Fibroblast of lung (primary cell): ENCODE measurements around the gene LBHD1.

Experiments used
- EZH2 ChIP-seq: IDR thresholded peaks from 2 replicates; pipeline ENCODE4 v1.5.1; 2012; ENCODE audit warnings: low read length, control low read depth, mild to moderate bottlenecking; ENCODE audit errors: missing control alignments
- TF ChIP-seq, protein P1 (sequence below), 2 donors: IDR thresholded peaks in 1 of 2; conservative IDR thresholded peaks in 1 of 2; 1 replicate in 1 of 2; 2 replicates in 1 of 2; pipeline ENCODE4 v1.5.1; 2011 to 2012; ENCODE audit warnings: low read length in 2 of 2, control low read depth in 1 of 2, inconsistent platforms in 1 of 2, low read depth in 1 of 2, mild to moderate bottlenecking in 1 of 2

DNA sequence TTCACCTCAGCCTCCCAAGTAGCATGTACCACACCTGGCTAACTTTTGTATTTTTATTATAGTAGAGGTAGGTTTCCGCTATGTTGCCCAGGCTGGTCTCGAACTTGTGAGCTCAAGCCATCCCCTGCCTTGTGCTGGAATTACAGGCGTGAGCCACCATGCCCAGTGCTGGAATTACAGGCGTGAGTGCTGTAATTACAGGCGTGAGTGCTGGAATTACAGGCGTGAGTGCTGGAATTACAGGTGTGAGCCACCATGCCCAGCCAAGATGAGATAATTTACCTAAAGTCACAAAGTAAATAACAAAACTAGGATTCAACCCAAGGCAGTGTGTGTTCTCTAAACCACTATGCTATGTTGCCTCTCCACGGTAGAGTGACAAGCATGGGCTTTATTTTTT lies 10.5 kb upstream of the LBHD1 start:
- TF ChIP-seq, protein P1, sequence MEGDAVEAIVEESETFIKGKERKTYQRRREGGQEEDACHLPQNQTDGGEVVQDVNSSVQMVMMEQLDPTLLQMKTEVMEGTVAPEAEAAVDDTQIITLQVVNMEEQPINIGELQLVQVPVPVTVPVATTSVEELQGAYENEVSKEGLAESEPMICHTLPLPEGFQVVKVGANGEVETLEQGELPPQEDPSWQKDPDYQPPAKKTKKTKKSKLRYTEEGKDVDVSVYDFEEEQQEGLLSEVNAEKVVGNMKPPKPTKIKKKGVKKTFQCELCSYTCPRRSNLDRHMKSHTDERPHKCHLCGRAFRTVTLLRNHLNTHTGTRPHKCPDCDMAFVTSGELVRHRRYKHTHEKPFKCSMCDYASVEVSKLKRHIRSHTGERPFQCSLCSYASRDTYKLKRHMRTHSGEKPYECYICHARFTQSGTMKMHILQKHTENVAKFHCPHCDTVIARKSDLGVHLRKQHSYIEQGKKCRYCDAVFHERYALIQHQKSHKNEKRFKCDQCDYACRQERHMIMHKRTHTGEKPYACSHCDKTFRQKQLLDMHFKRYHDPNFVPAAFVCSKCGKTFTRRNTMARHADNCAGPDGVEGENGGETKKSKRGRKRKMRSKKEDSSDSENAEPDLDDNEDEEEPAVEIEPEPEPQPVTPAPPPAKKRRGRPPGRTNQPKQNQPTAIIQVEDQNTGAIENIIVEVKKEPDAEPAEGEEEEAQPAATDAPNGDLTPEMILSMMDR (conservative IDR thresholded peaks at IDR 0.05 in 1 of 2, IDR thresholded peaks at IDR 0.05 in 1 of 2; ENCODE audit: low read depth in 1 of 2, low read length in 2 of 2), result no peak
- no peak for TF ChIP-seq EZH2
